HL-60 (cell line): ENCODE data around the gene ZNF567.
"Not testable (repeated sequence)": the region's sequence is repeated elsewhere in the genome, so short reads cannot be mapped to it uniquely, and the experiment has no call there.

Experiments used
- DNase-seq, 2 experiments: peaks; one replicate each; pipeline ENCODE4 v3.0.0-alpha.2; 2010 to 2020; ENCODE audit warnings: low read depth in 1 of 2, low spot score in 1 of 2
- H3K27ac ChIP-seq: fragments of 250-450 bp; sonication (Bioruptor Pico); replicated peaks from 2 replicates; pipeline ENCODE4 v1.5.1; 2020; ENCODE audit warnings: mild to moderate bottlenecking, moderate library complexity
- H3K27me3 ChIP-seq: fragments of 250-450 bp; sonication (Bioruptor Pico); 2 replicates; pipeline ENCODE4 v1.5.1; 2021; ENCODE audit warnings: mild to moderate bottlenecking, moderate library complexity; ENCODE audit not compliant: insufficient read depth, poor library complexity, severe bottlenecking
- H3K4me3 ChIP-seq: replicated peaks from 2 replicates; pipeline ENCODE4 v1.5.1; 2011; ENCODE audit warnings: mild to moderate bottlenecking, control low read depth, low read length; ENCODE audit not compliant: insufficient read depth
- GABPA ChIP-seq: IDR thresholded peaks from 2 replicates; pipeline ENCODE4 v1.6.1; 2012; ENCODE audit warnings: low read depth
- POLR2AphosphoS5 ChIP-seq: IDR thresholded peaks from 2 replicates; pipeline ENCODE4 v1.6.1; 2012; ENCODE audit warnings: low read depth
- SPI1 ChIP-seq: IDR thresholded peaks from 2 replicates; pipeline ENCODE4 v1.6.1; 2012; ENCODE audit warnings: low read depth, mild to moderate bottlenecking, borderline replicate concordance
- TF ChIP-seq, protein P1 (sequence below): IDR thresholded peaks from one replicate; pipeline ENCODE4 v1.5.1; 2011; ENCODE audit warnings: low read length, control low read depth, inconsistent platforms; ENCODE audit not compliant: insufficient read depth
- TF ChIP-seq, protein P2 (sequence below): IDR thresholded peaks from 2 replicates; pipeline ENCODE4 v1.6.1; 2012; ENCODE audit warnings: low read depth; ENCODE audit not compliant: insufficient replicate concordance

ZNF567 gene

DNA sequence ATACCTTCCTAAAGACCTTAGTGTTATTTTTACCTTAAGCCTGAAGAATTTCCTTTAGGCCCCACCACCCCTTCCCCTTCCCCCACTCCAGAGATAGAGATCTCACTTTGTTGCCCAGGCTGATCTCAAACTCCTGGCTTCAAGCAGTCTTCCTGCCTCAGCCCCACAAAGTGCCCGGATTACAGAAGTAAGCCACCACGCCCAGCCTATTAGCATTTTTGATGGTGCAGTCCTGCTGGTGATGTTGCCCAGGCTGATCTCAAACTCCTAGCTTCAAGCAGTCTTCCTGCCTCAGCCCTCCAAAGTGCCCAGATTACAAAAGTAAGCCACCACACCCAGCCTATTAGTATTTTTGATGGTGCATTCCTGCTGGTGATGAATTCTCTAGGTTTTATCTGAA, 22.0 kb downstream of the ZNF567 start:
- H3K4me3 ChIP-seq = no peak overlapping the region
- TF ChIP-seq POLR2AphosphoS5 = no peak
- DNase-seq = no peak
- no peak overlapping the region for H3K27ac ChIP-seq
- no peaks in the 10 kb centered on the region for H3K27me3 ChIP-seq

DNA sequence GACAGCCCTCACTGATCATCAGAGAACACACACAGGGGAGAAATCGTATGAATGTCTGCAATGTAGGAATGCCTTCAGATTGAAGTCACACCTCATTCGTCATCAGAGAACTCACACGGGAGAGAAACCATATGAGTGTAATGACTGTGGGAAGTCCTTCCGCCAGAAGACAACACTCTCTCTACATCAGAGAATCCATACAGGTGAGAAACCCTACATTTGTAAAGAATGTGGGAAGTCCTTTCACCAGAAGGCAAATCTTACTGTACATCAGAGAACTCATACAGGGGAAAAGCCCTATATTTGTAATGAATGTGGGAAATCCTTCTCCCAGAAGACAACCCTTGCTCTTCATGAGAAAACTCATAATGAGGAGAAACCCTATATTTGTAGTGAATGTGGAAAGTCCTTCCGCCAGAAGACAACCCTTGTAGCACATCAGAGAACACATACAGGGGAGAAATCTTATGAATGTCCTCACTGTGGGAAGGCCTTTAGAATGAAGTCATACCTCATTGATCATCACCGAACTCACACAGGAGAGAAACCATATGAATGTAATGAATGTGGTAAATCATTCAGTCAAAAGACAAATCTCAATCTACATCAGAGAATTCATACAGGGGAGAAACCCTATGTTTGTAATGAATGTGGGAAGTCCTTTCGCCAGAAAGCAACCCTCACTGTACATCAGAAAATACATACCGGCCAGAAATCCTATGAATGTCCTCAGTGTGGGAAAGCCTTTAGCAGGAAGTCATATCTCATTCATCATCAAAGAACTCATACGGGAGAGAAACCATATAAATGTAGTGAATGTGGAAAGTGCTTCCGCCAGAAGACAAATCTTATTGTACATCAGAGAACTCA, 32.5 kb downstream of the ZNF567 start:
- TF ChIP-seq, protein P1, sequence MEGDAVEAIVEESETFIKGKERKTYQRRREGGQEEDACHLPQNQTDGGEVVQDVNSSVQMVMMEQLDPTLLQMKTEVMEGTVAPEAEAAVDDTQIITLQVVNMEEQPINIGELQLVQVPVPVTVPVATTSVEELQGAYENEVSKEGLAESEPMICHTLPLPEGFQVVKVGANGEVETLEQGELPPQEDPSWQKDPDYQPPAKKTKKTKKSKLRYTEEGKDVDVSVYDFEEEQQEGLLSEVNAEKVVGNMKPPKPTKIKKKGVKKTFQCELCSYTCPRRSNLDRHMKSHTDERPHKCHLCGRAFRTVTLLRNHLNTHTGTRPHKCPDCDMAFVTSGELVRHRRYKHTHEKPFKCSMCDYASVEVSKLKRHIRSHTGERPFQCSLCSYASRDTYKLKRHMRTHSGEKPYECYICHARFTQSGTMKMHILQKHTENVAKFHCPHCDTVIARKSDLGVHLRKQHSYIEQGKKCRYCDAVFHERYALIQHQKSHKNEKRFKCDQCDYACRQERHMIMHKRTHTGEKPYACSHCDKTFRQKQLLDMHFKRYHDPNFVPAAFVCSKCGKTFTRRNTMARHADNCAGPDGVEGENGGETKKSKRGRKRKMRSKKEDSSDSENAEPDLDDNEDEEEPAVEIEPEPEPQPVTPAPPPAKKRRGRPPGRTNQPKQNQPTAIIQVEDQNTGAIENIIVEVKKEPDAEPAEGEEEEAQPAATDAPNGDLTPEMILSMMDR = no peak
- no peak for TF ChIP-seq SPI1
- TF ChIP-seq, protein P2, sequence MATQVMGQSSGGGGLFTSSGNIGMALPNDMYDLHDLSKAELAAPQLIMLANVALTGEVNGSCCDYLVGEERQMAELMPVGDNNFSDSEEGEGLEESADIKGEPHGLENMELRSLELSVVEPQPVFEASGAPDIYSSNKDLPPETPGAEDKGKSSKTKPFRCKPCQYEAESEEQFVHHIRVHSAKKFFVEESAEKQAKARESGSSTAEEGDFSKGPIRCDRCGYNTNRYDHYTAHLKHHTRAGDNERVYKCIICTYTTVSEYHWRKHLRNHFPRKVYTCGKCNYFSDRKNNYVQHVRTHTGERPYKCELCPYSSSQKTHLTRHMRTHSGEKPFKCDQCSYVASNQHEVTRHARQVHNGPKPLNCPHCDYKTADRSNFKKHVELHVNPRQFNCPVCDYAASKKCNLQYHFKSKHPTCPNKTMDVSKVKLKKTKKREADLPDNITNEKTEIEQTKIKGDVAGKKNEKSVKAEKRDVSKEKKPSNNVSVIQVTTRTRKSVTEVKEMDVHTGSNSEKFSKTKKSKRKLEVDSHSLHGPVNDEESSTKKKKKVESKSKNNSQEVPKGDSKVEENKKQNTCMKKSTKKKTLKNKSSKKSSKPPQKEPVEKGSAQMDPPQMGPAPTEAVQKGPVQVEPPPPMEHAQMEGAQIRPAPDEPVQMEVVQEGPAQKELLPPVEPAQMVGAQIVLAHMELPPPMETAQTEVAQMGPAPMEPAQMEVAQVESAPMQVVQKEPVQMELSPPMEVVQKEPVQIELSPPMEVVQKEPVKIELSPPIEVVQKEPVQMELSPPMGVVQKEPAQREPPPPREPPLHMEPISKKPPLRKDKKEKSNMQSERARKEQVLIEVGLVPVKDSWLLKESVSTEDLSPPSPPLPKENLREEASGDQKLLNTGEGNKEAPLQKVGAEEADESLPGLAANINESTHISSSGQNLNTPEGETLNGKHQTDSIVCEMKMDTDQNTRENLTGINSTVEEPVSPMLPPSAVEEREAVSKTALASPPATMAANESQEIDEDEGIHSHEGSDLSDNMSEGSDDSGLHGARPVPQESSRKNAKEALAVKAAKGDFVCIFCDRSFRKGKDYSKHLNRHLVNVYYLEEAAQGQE = no peak
- TF ChIP-seq GABPA = no peak
- Histone ChIP-seq H3K4me3 (no peak overlapping the region), H3K27me3 (no peaks in the 10 kb centered on the region), H3K27ac (no peak overlapping the region)
- no peak for DNase-seq

DNA sequence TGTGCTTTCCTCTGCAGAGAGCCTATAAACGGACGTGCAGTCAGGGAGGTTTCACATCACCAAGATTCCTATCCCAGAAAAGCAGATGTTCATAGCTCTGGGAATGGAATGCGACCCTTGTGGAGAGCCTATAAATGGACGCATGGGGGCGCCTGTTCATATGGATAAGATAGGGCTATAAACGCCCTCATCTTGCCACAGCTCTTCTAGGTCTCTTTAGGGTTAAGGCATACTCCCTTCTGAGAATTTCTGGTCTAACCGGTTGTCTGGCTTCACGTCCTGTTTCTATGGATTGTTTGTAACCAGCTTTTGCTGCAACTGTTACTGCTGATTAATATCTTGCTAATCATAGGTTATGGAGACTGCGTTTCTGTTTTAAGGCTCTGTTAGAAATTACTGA, 48.8 kb downstream of the ZNF567 start:
- DNase-seq = not testable (repeated sequence)

DNA sequence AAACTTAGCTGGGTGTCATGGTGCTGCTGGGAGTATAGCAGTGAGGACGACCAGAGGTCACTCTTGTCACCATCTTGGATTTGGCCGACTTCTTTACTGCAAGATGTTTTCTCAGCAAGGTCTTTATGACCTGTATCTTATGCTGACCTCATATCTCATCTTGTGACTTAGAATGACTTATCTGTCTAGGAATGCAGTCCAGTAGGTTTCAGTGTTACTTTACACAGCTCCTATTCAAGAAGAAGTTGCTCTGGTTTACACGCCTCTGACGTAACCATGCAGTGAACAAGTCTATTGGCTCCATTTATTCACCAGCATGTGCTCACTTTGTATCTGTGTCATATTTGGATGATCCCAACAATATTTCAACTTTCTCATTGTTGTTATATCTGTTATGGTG, 58.5 kb downstream of the ZNF567 start:
- Histone ChIP-seq H3K27me3 (no peaks in the 10 kb centered on the region), H3K27ac (no peak overlapping the region), H3K4me3 (no peak overlapping the region)
- no peak for DNase-seq
- TF ChIP-seq SPI1 (no peak), POLR2AphosphoS5 (no peak), GABPA (no peak)
- TF ChIP-seq, protein P1 = no peak
- TF ChIP-seq, protein P2 = no peak

More for the DNA sequence above, 48.8 kb downstream of the ZNF567 start:
- H3K27me3 ChIP-seq, H3K4me3 ChIP-seq, H3K27ac ChIP-seq: not testable (repeated sequence)

DNA sequence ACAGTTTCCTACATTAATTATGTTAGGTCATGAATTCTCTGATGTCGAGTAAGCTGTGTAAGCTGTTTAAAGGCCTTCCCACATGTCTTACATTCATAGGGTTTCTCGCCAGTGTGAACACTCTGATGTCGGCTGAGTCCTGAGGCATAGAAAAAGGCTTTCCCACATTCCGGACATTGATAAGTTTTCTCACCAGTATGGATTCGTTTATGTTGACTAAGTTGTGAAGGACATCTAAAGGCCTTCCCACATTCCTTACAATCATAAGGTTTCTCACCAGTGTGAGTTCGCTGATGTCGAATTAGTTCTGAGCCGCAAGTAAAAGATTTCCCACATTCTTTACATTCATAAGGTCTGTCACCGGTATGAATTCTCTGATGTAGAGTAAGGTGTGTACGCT, 60.3 kb downstream of the ZNF567 start:
- TF ChIP-seq POLR2AphosphoS5 (no peak), SPI1 (no peak)
- TF ChIP-seq, protein P2 = no peak
- TF ChIP-seq, protein P1 = no peak
- no peak overlapping the region for H3K4me3 ChIP-seq
- DNase-seq = no peak
- no peak overlapping the region for H3K27ac ChIP-seq
- H3K27me3 ChIP-seq = no peaks in the 10 kb centered on the region
